Suprapubic skin (tissue), 3 donors: ENCODE measurements around the gene XCL1.

ENCODE experiments used
- CTCF ChIP-seq, 2 donors: fragments of 200-600 bp in 1 of 2; fragments of 450-650 bp in 1 of 2; sonication (generic) in 1 of 2; IDR thresholded peaks; one replicate each; pipeline ENCODE4 v1.5.1; 2016 to 2019; ENCODE audit warnings: antibody characterized with exemption in 2 of 2, mild to moderate bottlenecking in 1 of 2, moderate library complexity in 1 of 2
- POLR2AphosphoS5 ChIP-seq, 3 donors: sonication (generic); formaldehyde crosslinking; IDR thresholded peaks; one replicate each; pipeline ENCODE4 v1.6.1; 2017; ENCODE audit warnings: antibody characterized with exemption in 3 of 3

GRCh38 chr1:168609741-168610510, 33.5 kb downstream of the XCL1 start:
- no peak for TF ChIP-seq CTCF (IDR thresholded peaks at IDR 0.05)
- no peak for TF ChIP-seq POLR2AphosphoS5 (IDR thresholded peaks at IDR 0.05)
